ENCODE measurements around the gene CLHC1.
A peak's percentile ranks its signal among the peaks of the same experiment; 100 is the strongest.
"Not testable (repeated sequence)": the region's sequence is repeated elsewhere in the genome, so short reads cannot be mapped to it uniquely, and the experiment has no call there.

The CLHC1 gene

DNA sequence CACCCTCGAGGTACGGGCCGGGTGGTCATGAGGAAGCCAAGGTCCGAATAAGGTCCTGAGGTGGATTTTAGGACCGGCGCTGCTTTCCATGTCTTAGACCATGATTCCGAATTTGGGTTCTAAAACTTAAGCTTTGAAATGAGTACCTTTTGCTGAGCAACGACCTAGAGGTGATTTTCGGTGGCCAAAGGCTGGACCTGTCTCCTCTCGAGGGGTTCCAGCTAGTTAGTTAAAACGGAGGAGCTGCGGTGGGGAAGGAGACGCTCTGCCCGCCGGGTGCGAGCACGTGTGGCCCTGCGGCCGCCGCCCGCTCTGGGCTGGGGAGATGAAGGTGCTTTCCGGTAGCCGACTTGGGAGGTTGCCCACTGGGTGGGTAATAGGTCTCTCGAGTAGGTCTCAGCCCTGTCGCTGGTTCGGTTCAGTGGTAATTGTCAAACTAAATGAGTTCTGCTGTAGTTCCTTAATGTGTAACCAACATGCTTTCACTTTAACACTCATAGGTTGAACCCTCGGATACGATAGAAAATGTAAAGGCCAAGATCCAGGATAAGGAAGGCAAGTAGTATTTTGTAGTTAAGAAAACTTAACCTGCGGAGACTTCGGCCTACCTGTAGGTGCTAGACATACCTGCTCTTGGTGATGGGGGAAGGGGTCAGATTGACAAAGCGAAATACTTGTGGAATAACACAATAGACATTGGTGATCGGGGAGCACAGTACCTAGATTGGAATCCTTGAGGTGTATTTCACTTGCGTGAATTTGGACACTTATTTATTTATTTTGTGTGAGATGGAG, 967 bp upstream of the CLHC1 start:
- peak; percentile 16 for DNase-seq (ENCODE audit: low spot score)

DNA sequence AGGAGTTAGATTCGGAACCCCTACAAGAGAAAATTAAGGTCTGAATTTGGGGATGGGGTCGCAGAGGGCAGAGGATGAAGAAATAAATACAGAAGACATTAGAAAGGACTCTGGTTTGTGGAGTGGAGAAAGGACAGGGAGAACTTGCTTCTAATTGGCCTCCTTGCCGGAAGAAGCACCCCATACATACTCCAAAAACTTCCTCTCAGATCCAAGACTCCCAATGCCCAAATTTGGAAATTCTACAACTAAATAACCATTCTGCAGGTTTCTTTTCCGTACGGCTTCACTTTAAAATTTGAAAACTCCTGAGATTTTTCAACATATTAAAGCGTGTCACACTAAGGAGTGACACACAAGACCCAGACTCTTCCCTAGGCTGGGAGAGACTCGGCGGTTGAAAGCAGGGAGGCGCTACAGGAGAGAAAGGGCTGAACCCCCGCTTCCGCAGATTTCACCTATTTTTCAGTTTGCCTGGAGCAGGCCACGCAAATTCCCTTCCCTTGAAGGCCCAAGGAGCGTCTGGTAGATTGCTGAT, 478 bp downstream of the CLHC1 start:
- DNase-seq (ENCODE audit: low spot score): peak; percentile 12

GRCh38 chr2:55230551-55230950, 1.5 kb downstream of the CLHC1 start:
- no peak for DNase-seq (ENCODE audit: low spot score)

- DNase-seq (ENCODE audit: low spot score): no peak
Observed at GRCh38 chr2:55229221-55229620, 2.9 kb downstream of the CLHC1 start.

DNA sequence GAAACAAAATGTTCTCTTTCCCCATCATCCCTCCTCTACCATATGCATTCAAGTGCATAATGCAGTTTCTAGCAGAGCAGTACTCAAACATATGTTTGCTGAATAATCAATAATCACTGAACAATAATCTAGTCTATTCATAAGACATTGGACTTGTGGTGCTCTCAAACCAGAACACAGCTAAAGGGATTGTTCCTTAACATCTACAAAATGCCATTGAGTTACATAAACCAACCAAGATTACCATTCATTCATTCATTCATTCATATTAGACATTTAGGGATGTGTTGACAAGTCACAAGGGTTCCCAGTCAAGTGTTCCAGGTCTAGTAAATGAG, 3.9 kb downstream of the CLHC1 start:
- no peak for DNase-seq (ENCODE audit: low spot score)

DNA sequence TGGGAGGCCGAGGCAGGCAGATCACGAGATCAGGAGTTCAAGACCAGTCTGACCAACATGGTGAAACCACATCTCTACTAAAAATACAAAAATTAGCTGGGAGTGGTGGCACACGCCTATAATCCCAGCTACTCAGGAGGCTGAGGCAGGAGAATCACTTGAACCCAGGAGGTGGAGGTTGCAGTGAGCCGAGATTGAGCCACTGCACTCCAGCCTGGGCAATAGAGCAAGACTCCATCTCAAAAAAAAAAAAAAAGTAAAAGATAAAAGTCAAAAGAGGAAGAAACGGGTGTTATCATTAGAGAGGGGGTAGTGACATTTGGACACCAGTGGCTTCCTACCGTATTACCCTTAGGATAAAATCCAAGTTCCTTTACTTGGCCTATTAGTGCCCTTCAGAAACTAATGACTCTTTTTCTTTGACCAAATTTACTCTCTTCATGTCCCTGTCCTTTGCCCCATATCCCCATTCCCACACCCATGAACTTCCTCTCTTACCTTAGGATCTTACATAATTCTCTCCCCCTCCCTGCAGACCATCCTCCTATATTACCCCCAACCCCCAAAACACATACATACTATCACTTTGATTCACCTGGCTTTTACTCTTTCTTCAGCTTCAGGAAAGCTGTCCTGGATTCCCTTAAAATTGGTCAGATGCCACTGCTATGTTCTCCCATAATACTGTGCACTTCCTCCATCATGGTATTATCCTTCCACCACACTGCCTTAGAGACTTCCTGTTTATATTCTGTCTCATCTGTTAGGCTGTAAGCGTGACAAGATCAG, 4.5 kb downstream of the CLHC1 start:
- DNase-seq (ENCODE audit: low spot score): peak; percentile 19

GRCh38 chr2:55225481-55226020, 6.5 kb downstream of the CLHC1 start:
- DNase-seq (ENCODE audit: low spot score): no peak

DNA sequence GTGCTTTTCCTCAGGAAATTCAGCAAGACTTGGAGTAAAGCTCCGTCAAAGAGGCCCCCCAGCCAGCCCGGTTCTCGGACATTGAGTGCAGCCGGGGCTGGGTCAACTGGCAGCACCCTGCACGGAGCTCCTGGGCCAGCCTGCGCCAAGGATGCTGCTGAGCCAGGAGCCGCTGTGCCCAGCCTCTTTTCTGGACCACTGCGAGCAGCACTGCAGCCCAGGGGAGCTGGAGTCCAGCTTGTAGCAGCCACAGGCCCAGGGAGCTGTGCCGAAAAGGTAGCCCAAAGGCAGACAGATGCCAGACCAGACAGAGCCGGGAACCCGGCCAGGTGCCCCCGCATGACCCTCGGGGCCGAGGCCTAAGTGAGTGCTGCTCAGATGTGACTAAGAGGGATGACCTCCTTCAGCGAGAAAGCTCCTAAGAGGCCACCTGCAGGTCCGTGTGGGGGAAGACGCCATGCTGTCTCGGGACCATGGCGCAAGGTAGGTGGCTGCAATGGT, 7.3 kb downstream of the CLHC1 start:
- no peak for DNase-seq (ENCODE audit: low spot score)

- DNase-seq (ENCODE audit: low spot score): no peak
Observed at GRCh38 chr2:55223958-55224760, 7.9 kb downstream of the CLHC1 start.

- DNase-seq (ENCODE audit: low spot score): no peak
Observed at GRCh38 chr2:55213822-55214221, 18.3 kb downstream of the CLHC1 start.

DNA sequence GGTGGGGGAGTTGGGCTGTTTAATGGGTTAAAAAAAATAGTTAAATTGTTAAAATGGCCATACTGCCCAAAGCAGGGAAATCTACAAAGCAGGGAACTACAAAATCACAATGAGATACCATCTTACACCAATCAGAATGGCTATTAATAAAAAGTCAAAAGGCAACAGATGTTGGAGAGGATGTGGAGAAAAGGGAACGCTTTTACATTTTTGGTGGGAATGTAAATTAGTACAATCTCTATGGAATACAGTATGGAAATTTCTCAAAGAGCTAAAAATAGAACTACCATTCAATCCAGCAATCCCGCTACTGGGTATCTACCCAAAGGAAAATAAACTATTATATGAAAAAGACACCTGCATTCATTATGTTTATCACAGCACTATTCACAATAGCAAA, 27.1 kb downstream of the CLHC1 start:
- no peak for DNase-seq (ENCODE audit: low spot score)

DNA sequence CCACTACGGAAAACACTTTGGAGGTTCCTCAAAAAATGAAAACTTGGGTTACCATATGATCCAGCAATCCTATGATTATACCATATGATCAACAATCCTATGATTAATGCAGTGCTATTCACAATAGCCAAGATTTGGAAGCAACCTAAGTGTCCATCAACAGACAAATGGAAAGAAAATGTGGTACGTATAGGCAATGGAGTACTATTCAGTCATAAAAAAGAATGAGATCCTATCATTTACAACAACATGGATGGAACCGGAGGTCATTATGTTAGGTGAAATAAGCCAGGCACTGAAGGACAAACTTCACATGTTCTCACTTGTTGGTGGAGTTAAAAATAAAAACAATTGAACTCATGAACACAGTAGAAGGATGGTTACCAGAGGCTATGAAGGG, 27.6 kb downstream of the CLHC1 start:
- no peak for DNase-seq (ENCODE audit: low spot score)

DNA sequence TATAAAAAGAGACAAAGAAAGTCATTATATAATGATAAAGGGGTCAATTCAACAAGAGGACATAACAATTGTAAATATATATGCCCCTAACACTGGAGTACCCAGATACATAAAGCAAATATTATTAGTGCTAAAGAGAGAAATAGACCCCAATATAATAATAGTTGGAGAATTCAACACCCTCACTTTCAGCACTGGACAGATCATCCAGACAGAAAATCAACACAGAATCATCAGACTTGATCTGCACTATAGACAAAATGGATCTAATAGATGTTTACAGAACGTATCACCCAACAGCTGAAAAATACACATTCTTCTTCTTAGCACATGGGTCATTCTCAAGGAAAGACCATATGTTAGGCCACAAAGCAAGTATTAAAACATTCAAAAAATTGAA, 31.7 kb downstream of the CLHC1 start:
- DNase-seq (ENCODE audit: low spot score): no peak

DNA sequence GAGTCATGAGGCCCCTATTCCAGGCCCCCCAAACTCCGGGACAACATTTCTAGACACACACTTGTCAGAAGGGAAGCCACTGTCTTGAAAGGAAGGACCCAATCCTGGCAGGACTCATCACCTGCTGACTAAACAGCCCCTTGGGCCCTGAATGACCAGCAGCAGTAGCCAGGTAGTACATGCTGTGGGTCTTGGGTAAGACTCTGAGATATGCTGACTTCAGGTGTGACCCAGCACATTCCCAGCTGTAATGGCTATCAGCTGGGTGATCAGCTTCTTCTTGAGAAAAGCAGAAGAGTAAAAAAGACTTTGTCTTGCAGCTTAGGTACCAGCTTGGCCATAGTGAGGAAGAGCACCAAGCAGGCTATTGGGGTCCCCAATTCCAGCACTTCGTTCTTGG, 35.6 kb downstream of the CLHC1 start:
- DNase-seq (ENCODE audit: low spot score): no peak

- DNase-seq (ENCODE audit: low spot score): not testable (repeated sequence)
Observed at GRCh38 chr2:55191888-55192287, 40.2 kb downstream of the CLHC1 start.

- DNase-seq (ENCODE audit: low spot score): not testable (repeated sequence)
Observed at GRCh38 chr2:55186837-55187236, 45.3 kb downstream of the CLHC1 start.

- DNase-seq (ENCODE audit: low spot score): no peak
Observed at GRCh38 chr2:55180374-55180773, 51.7 kb downstream of the CLHC1 start.

DNA sequence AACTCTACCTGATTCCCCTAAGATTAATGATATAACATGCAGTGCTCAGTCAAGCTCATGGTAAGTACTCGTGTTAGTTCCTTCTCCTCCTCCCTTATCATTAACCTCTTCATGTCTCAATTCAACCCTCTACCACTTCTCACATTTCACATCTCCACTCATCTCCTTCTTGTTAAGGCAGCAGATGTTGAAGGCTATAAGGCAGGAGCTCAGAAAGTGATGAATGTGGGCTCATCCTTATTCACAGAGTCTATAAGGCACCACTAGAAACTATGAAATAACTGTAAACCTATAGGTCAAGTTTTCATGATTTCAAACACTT, 56.0 kb downstream of the CLHC1 start:
- no peak for DNase-seq (ENCODE audit: low spot score)

DNA sequence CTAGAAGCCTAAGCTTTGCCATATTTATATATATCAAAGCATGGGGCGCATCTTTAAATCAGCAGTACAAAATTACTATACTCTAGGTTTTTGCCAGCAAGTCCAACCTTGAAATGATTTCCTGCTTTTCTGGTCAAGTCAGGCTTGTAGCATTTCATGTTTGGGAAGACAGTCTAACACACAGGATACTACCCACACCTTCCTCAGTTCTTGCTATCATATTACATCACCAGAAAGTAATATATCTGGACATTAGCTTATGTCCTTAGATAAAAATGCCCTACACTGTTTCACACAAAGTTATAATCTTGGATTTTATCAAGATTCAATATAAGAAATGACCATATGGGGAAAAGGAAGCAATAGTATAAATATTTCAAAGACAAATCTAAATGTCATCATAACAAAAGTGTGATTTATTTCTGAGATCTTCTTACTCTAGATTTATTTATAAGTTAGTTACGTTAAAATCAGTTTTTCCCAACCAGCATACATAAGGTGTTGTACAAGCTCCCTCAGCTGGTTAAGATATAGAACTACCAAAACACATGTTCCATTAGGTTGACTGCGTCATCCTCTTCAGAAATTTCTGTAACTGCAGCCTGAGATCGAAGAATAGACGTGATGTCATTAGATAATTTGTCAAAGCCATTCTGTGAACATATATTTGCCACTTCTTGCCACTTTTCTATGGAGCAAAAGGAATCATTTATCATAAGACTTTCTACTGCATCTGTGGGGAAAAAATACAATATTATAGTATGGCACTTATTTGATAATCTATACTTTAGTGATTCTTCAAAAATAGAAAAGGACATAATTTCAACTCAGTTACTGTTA, 56.6 kb downstream of the CLHC1 start:
- DNase-seq (ENCODE audit: low spot score): peak; percentile 71

DNA sequence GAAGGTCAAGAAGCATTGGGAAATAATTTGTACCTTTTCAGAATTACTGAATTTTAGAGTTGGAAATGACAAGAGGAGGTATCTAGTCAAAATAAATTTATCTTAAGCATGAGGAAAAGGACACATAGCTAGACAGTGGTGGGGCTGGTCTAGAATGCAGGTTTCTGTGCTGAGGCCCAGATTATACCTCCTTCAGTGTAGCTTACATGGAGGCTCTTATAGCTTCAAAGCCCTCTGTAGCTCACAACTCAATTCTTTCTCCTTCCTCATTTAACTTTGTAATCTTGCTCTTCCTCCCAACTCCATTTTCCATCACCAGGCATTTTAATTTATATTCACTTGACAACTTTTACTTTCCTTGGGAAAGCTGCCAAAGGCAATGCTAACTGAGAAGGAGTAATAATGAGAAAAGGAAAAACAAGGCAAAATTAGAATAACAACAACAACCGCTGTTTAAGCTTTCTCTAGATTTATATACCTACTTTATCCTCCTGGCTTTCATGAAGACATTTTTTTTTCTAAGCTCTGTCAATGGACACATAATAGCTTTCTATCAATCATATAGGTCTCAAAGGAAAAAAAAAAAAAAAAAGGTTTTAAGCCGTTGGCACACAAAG, 58.5 kb downstream of the CLHC1 start:
- no peak for DNase-seq (ENCODE audit: low spot score)

DNA sequence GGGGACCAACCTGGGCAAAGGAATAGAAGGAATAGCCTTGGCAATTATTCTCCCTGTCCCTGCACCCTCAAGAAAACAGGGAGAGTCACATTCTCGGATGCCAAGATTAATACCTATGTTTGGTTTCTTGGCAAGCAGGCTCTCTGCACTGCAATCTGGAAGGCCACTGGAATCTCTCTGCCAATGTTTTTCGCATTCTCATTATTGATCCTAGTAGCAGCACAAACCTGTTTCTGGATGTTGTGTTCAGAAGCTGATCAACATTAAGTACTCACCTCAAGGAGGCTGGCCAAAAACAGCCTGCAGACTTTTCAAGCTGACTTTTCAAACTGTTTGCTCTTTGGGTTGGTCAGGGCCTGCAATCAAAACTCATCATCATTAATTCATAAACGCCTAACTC, 62.2 kb downstream of the CLHC1 start:
- no peak for DNase-seq (ENCODE audit: low spot score)
